ENCODE results near the gene COL7A1. TPM values are rescaled to one million over a fixed set of nuclear protein-coding genes. Genes with fewer than 3 reads are reported as not detected.

COL7A1 gene
- total RNA-seq, 1 experiment from 2014 or later, result 16.4 TPM

- ChIA-PET POLR2A (ENCODE audit: low non-redundant PET) (no interaction called here), CTCF (no interaction called here)
- Histone ChIP-seq H3K27me3 (replicated peaks; ENCODE audit: insufficient read depth, low read depth, low read length, poor library complexity) (no peaks in the 10 kb centered on the region), H3K4me3 (ENCODE audit: low read depth, low read length, poor library complexity, severe bottlenecking) (no peak overlapping the region), H3K4me1 (ENCODE audit: insufficient read depth, low read length, poor library complexity, severe bottlenecking) (no peaks in the 10 kb centered on the region), H3K9me3 (ENCODE audit: low read depth, low read length, poor library complexity, severe bottlenecking) (no peaks in the 10 kb centered on the region), H3K36me3 (ENCODE audit: insufficient read depth, low read length, poor library complexity, severe bottlenecking) (no peaks in the 10 kb centered on the region), H3K27ac (ENCODE audit: low read depth, low read length, poor library complexity, severe bottlenecking) (no peak overlapping the region)
- DNase-seq (ENCODE audit: low spot score), result no peak
- TF ChIP-seq EZH2 (IDR thresholded peaks at IDR 0.05; ENCODE audit: borderline replicate concordance, low read depth, low read length, poor library complexity, severe bottlenecking) (no peak), CTCF (conservative IDR thresholded peaks at IDR 0.05; ENCODE audit: low read depth, low read length) (no peak)
- intact Hi-C loops (cut with micrococcal nuclease; ENCODE audit: unreplicated experiment), result no loop called here
- BruUV-seq (replicated peaks), result no TSS peak
Measured at GRCh38 chr3:48630407-48630806, 35.3 kb upstream of the COL7A1 start.

- POLR2A ChIA-PET (ENCODE audit: low non-redundant PET), result no interaction called here
- no peaks in the 10 kb centered on the region for H3K27me3 ChIP-seq (replicated peaks; ENCODE audit: insufficient read depth, low read depth, low read length, poor library complexity)
- BruUV-seq (replicated peaks), result no TSS peak
- no peaks in the 10 kb centered on the region for H3K4me1 ChIP-seq (ENCODE audit: insufficient read depth, low read length, poor library complexity, severe bottlenecking)
- H3K4me3 ChIP-seq (ENCODE audit: low read depth, low read length, poor library complexity, severe bottlenecking), result no peak overlapping the region
- H3K9me3 ChIP-seq (ENCODE audit: low read depth, low read length, poor library complexity, severe bottlenecking), result no peaks in the 10 kb centered on the region
- intact Hi-C loops (cut with micrococcal nuclease; ENCODE audit: unreplicated experiment), result no loop called here
- H3K36me3 ChIP-seq (ENCODE audit: insufficient read depth, low read length, poor library complexity, severe bottlenecking), result no peaks in the 10 kb centered on the region
- CTCF ChIA-PET, result no interaction called here
- DNase-seq (ENCODE audit: low spot score), result no peak
- H3K27ac ChIP-seq (ENCODE audit: low read depth, low read length, poor library complexity, severe bottlenecking), result no peak overlapping the region
- TF ChIP-seq EZH2 (IDR thresholded peaks at IDR 0.05; ENCODE audit: borderline replicate concordance, low read depth, low read length, poor library complexity, severe bottlenecking) (no peak), CTCF (conservative IDR thresholded peaks at IDR 0.05; ENCODE audit: low read depth, low read length) (no peak)
Measured at GRCh38 chr3:48629894-48630293, 34.8 kb upstream of the COL7A1 start.

GRCh38 chr3:48628277-48629017, 33.3 kb upstream of the COL7A1 start:
- no peak overlapping the region for H3K4me3 ChIP-seq (ENCODE audit: low read depth, low read length, poor library complexity, severe bottlenecking)
- CTCF ChIA-PET, result no interaction called here
- TF ChIP-seq CTCF (conservative IDR thresholded peaks at IDR 0.05; ENCODE audit: low read depth, low read length) (no peak), EZH2 (IDR thresholded peaks at IDR 0.05; ENCODE audit: borderline replicate concordance, low read depth, low read length, poor library complexity, severe bottlenecking) (no peak)
- no peaks in the 10 kb centered on the region for H3K4me1 ChIP-seq (ENCODE audit: insufficient read depth, low read length, poor library complexity, severe bottlenecking)
- intact Hi-C loops (cut with micrococcal nuclease; ENCODE audit: unreplicated experiment), result no loop called here
- H3K36me3 ChIP-seq (ENCODE audit: insufficient read depth, low read length, poor library complexity, severe bottlenecking), result no peaks in the 10 kb centered on the region
- no peaks in the 10 kb centered on the region for H3K27me3 ChIP-seq (replicated peaks; ENCODE audit: insufficient read depth, low read depth, low read length, poor library complexity)
- POLR2A ChIA-PET (ENCODE audit: low non-redundant PET), result no interaction called here
- no peak overlapping the region for H3K27ac ChIP-seq (ENCODE audit: low read depth, low read length, poor library complexity, severe bottlenecking)
- BruUV-seq (replicated peaks), result no TSS peak
- DNase-seq (ENCODE audit: low spot score), result no peak
- H3K9me3 ChIP-seq (ENCODE audit: low read depth, low read length, poor library complexity, severe bottlenecking), result no peaks in the 10 kb centered on the region

Data from A673 (cell line).